Glomerular endothelial cell (primary cell): Measurements from ENCODE around the gene HCRT. TPM values are rescaled to one million over a fixed set of nuclear protein-coding genes. Genes with fewer than 3 reads are reported as not detected.
"Not testable (repeated sequence)": the region's sequence is repeated elsewhere in the genome, so short reads cannot be mapped to it uniquely, and the experiment has no call there.

Experiments used
- DNase-seq: peaks from one replicate; pipeline ENCODE4 v3.0.0-alpha.2; 2011; ENCODE audit warnings: low read depth, low spot score; ENCODE audit errors: extremely low read depth
- total RNA-seq: library from RNA; depleted of rRNA; stranded (reverse); fragments of >200 nt; gene quantifications from 2 replicates; pipeline ENCODE4 v1.2.3, GENCODE V29; 2015

HCRT gene
- total RNA-seq, 1 donor from 2014 or later, result not detected

- DNase-seq, result no peak
Observed at GRCh38 chr17:42146911-42147607, 38.2 kb downstream of the HCRT start.

GRCh38 chr17:42143138-42143537 is 42.1 kb downstream of the HCRT start:
- not testable (repeated sequence) for DNase-seq

DNA sequence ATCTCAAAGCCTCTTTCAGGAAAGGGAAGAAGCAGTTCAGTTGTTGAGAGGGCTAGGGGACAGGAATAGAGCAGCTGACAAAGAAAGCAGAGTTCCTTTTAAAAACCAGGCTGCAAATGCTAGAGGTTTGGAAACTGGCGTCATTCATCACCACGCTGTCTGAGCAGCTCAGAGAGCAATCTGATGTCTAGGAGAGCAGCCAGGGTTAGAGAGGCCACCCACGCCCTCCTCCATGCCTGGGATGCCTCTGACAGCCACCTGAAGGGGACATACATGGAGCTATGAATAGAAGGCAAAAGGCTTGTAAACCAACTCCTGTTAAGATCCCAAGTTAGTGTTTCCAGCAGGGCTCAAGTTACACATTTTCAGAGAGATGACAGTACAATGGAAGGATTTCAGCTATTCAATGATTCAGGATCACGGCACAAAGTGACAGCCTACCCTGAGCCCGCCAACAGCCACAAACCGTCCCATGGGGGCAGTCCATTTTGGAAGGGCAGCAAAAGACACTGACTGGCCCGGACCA is 42.8 kb downstream of the HCRT start:
- no peak for DNase-seq

DNA sequence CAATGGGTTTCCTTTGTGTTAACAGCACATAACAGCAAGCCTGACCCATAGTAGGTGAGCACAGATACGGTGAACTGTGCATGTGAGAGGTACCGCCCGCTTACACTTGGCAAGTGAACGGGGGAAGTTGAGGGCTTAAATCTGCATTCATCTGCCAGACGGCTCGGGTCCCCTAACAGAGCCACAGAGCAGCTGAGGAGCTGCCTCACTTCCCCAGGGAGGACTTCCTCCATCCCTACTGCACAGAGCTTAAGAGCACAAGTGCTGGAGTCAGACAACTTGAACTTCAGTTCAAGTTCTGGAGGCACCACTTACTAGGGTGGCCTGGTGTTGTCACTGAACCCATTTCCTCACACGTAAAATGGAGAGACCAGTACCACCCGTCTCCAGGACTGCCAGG is 43.9 kb downstream of the HCRT start:
- DNase-seq, result no peak

DNA sequence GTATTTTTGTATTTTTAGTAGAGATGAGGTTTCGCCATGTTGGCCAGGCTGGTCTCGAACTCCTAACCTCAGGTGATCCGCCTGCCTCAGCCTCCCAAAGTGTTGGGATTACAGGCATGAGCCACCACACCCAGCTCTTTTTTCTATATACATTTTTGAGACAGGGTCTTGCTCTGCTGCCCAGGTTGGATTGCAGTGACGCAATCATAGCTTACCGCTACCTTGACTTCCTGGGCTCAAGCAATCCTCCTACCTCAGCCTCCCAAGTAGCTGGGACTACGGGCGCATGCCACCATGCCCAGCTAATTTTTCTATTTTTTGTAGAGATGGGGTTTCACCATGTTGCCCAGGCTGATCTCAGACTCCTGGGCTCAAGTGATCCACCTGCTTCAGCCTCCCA is 44.6 kb downstream of the HCRT start:
- DNase-seq, result not testable (repeated sequence)

GRCh38 chr17:42138749-42139492 is 46.3 kb downstream of the HCRT start:
- DNase-seq, result no peak

DNA sequence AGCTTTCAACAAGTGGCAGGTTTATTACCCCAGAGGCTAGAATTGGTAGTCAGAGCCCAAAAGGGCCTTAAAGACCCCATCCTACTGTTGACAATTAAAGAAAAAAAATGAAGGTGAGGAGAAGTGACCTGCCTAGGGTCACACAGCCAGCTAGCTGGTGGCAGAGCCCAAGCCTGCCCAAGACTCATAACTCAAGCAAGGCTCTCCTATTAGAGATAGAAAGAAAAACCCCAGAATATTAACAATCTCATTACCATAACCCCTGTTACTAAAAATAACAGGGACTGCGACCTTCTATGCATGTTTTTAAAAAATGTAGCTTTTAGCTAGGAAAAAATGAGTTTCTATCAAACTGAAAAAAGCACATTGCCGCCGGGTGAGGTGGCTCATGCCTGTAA is 48.6 kb downstream of the HCRT start:
- DNase-seq, result no peak

- no peak for DNase-seq
Observed at GRCh38 chr17:42135664-42136653, 49.3 kb downstream of the HCRT start.

- no peak for DNase-seq
Observed at GRCh38 chr17:42135151-42135550, 50.1 kb downstream of the HCRT start.

Other genes with a start within 250 kb of the HCRT start
- 79.3 and 97.1 TPM in 2 replicates for gene CNP, start 218.7 kb downstream of the HCRT start, total RNA-seq
- gene DNAJC7, start 168.0 kb downstream of the HCRT start, total RNA-seq, result 76.2 and 77.3 TPM in 2 replicates
- gene NKIRAS2, start 165.4 kb downstream of the HCRT start, total RNA-seq, result 90.9 and 95.7 TPM in 2 replicates
- gene C17orf113, start 134.9 kb downstream of the HCRT start, total RNA-seq, result 0.70 TPM in 1 of 2 replicates, not detected in the other
- not detected in 2 replicates for gene ZNF385C, start 87.0 kb downstream of the HCRT start, total RNA-seq
- gene DHX58, start 72.7 kb downstream of the HCRT start, total RNA-seq, result 6.5 and 11.3 TPM in 2 replicates
- 24.1 and 26.2 TPM in 2 replicates for gene KAT2A, start 64.1 kb downstream of the HCRT start, total RNA-seq
- not detected in 2 replicates for gene HSPB9, start 62.6 kb downstream of the HCRT start, total RNA-seq
- gene RAB5C, start 30.5 kb downstream of the HCRT start, total RNA-seq, result 224 and 227 TPM in 2 replicates
- gene KCNH4, start 4.3 kb downstream of the HCRT start, total RNA-seq, result 0.05 and 0.70 TPM in 2 replicates
- 13.7 and 14.3 TPM in 2 replicates for gene GHDC, start 9.0 kb upstream of the HCRT start, total RNA-seq
- gene STAT5B, start 90.9 kb upstream of the HCRT start, total RNA-seq, result 31.0 and 48.5 TPM in 2 replicates
- 14.6 and 21.9 TPM in 2 replicates for gene STAT5A, start 103.0 kb upstream of the HCRT start, total RNA-seq
- gene STAT3, start 203.0 kb upstream of the HCRT start, total RNA-seq, result 135 and 186 TPM in 2 replicates
- 741 and 765 TPM in 2 replicates for gene CAVIN1, start 237.8 kb upstream of the HCRT start, total RNA-seq